Activated CD4-positive, alpha-beta T cell treated with anti-CD3 and anti-CD28 coated beads, Interleukin-2, Interleukin-4, amounts not matched to agents 100 ng/mL and 50 ng/mL, durations not matched to agents 16 hours and 8 hours (primary cell): ENCODE data around the gene TTLL6.

ENCODE experiments used
- DNase-seq: peaks from one replicate; pipeline ENCODE4 v3.0.0-alpha.2; 2020; ENCODE audit warnings: low spot score

TTLL6 gene

GRCh38 chr17:48759288-48759687 lies 57.7 kb downstream of the TTLL6 start:
- no peak for DNase-seq

GRCh38 chr17:48757524-48757961 lies 59.5 kb downstream of the TTLL6 start:
- no peak for DNase-seq

GRCh38 chr17:48756830-48757251 lies 60.2 kb downstream of the TTLL6 start:
- DNase-seq = no peak

- DNase-seq = no peak
These were observed 61.7 kb downstream of the TTLL6 start for GRCh38 chr17:48755356-48755755.

GRCh38 chr17:48754500-48755261 lies 62.3 kb downstream of the TTLL6 start:
- no peak for DNase-seq

- no peak for DNase-seq
These were observed 63.1 kb downstream of the TTLL6 start for GRCh38 chr17:48753794-48754499.

GRCh38 chr17:48752399-48753288 lies 64.4 kb downstream of the TTLL6 start:
- DNase-seq = no peak

- no peak for DNase-seq
These were observed 65.2 kb downstream of the TTLL6 start for GRCh38 chr17:48751733-48752398.

- DNase-seq = no peak
These were observed 65.9 kb downstream of the TTLL6 start for GRCh38 chr17:48751172-48751571.

- DNase-seq = no peak
These were observed 67.1 kb downstream of the TTLL6 start for GRCh38 chr17:48749621-48750553.

- DNase-seq = no peak
These were observed 68.1 kb downstream of the TTLL6 start for GRCh38 chr17:48748718-48749566.

- DNase-seq = no peak
These were observed 69.3 kb downstream of the TTLL6 start for GRCh38 chr17:48747445-48748363.

- no peak for DNase-seq
These were observed 70.0 kb downstream of the TTLL6 start for GRCh38 chr17:48746916-48747444.

GRCh38 chr17:48745381-48746275 lies 71.4 kb downstream of the TTLL6 start:
- no peak for DNase-seq

GRCh38 chr17:48740537-48740936 lies 76.5 kb downstream of the TTLL6 start:
- no peak for DNase-seq

- DNase-seq = no peak
These were observed 78.1 kb downstream of the TTLL6 start for GRCh38 chr17:48738803-48739526.

GRCh38 chr17:48738424-48738802 lies 78.6 kb downstream of the TTLL6 start:
- no peak for DNase-seq
